Natural killer cell treated with Interleukin-12 subunit alpha and Interleukin-12 subunit beta and Interleukin-15 and Interleukin-18, amount 100 ng/mL, for 72 hours (primary cell): ENCODE measurements around the gene ARID4A. TPM values are rescaled to one million over a fixed set of nuclear protein-coding genes. Genes with fewer than 3 reads are reported as not detected.
"Not testable (repeated sequence)": the region's sequence is repeated elsewhere in the genome, so short reads cannot be mapped to it uniquely, and the experiment has no call there.

ENCODE experiments used
- ATAC-seq, 2 donors: fragments of 150-1000 bp; cut with Tn5 transposase in 1 of 2; sonication (Bioruptor Pico), chemical (Tn5 transposase) in 1 of 2; 2 replicates each; pipeline ENCODE4 v1.10.0; 2021
- DNase-seq: peaks from one replicate; pipeline ENCODE4 v3.0.0; 2022; ENCODE audit warnings: low spot score
- H3K27ac Mint-ChIP-seq, 2 donors: 1 replicate in 1 of 2; 2 replicates in 1 of 2; pipeline ENCODE4 v1.8.0; 2022; ENCODE audit warnings: mixed read lengths in 2 of 2, mild to moderate bottlenecking in 1 of 2, moderate library complexity in 1 of 2
- H3K27me3 Mint-ChIP-seq, 2 donors: 1 replicate in 1 of 2; 2 replicates in 1 of 2; pipeline ENCODE4 v1.8.0; 2022; ENCODE audit warnings: mixed read lengths in 2 of 2
- H3K36me3 Mint-ChIP-seq: one replicate; pipeline ENCODE4 v1.8.0; 2022; ENCODE audit warnings: mixed read lengths
- H3K4me1 Mint-ChIP-seq, 2 donors: 1 replicate in 1 of 2; 2 replicates in 1 of 2; pipeline ENCODE4 v1.8.0; 2022; ENCODE audit warnings: low read depth in 2 of 2, mixed read lengths in 2 of 2, mild to moderate bottlenecking in 1 of 2
- H3K4me3 Mint-ChIP-seq: one replicate; pipeline ENCODE4 v1.8.0; 2022; ENCODE audit warnings: mixed read lengths
- H3K9me3 Mint-ChIP-seq: 2 replicates; pipeline ENCODE4 v1.8.0; 2022; ENCODE audit warnings: mixed read lengths
- total RNA-seq, 2 donors: library from RNA; stranded (reverse); gene quantifications; one replicate each; pipeline ENCODE4 v1.2.3, GENCODE V29; 2022

The ARID4A gene, protein sequence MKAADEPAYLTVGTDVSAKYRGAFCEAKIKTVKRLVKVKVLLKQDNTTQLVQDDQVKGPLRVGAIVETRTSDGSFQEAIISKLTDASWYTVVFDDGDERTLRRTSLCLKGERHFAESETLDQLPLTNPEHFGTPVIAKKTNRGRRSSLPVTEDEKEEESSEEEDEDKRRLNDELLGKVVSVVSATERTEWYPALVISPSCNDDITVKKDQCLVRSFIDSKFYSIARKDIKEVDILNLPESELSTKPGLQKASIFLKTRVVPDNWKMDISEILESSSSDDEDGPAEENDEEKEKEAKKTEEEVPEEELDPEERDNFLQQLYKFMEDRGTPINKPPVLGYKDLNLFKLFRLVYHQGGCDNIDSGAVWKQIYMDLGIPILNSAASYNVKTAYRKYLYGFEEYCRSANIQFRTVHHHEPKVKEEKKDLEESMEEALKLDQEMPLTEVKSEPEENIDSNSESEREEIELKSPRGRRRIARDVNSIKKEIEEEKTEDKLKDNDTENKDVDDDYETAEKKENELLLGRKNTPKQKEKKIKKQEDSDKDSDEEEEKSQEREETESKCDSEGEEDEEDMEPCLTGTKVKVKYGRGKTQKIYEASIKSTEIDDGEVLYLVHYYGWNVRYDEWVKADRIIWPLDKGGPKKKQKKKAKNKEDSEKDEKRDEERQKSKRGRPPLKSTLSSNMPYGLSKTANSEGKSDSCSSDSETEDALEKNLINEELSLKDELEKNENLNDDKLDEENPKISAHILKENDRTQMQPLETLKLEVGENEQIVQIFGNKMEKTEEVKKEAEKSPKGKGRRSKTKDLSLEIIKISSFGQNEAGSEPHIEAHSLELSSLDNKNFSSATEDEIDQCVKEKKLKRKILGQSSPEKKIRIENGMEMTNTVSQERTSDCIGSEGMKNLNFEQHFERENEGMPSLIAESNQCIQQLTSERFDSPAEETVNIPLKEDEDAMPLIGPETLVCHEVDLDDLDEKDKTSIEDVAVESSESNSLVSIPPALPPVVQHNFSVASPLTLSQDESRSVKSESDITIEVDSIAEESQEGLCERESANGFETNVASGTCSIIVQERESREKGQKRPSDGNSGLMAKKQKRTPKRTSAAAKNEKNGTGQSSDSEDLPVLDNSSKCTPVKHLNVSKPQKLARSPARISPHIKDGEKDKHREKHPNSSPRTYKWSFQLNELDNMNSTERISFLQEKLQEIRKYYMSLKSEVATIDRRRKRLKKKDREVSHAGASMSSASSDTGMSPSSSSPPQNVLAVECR
- total RNA-seq: 10 to 100 TPM; 33.0 to 35.6 TPM

DNA sequence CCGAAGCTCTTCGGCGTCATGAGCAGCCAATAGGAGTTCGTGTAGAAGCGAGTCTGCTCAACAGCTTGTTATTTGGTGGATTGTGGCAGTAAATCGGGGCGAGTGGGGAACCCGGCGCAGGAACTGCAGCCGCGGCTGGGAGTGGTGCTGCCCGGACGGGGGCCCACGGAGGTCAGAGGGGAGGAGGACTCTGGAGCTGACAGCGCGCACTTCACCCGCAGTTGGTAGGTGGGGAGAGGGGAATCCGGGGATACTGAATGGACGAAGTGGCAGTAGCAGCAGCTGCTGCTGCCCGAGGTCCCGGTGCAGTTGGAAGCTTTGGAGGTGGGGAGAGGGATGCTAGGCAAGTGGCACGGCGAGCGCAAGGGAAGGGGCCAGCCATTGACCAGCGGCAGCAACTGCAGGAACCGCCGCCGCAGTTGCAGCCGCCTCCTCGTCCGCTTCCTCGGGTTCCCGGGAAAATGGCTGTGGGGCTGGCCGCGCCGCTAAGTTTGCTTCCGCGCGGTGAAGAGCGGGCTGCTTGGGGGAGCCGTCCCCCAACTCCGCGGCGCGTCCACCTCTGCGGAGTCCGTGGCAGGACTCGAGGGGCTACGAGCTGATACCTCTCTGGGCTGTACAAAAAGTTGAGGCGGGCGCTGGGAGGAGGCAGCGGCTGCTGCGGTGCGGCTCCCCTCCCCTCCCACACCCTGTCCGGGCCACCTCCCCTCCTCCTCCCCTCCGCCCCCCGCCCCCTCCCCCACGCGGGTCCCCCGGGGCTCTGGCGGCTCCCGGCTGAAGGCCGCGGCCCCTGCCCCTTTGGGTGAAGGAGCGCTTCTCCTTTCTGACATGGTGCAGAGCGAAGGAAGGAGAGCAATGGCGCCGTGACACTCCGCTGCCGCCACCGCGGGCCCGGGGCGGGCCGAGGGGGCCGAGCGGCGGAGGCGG, at the start of gene ARID4A:
Gene ARID4A (plus strand): TSS at position 79 of the 924 bp plus-strand sequence. CDS start 1,300 bp downstream, outside the sequence.
- DNase-seq: peak; percentile 91
- Mint-ChIP-seq H3K27ac (peak within 1 kb of the TSS; percentile 86 to 99), H3K36me3 (peaks cover 10% of the 10 kb centered on the region), H3K9me3 (no peaks in the 10 kb centered on the region), H3K4me3 (no peak within 1 kb of the TSS), H3K4me1 (peaks cover 17 to 33% of the 10 kb centered on the region in 2 donors), H3K27me3 (no peaks in the 10 kb centered on the region)
- peak in 1 of 2 donors; percentile 34 for ATAC-seq

DNA sequence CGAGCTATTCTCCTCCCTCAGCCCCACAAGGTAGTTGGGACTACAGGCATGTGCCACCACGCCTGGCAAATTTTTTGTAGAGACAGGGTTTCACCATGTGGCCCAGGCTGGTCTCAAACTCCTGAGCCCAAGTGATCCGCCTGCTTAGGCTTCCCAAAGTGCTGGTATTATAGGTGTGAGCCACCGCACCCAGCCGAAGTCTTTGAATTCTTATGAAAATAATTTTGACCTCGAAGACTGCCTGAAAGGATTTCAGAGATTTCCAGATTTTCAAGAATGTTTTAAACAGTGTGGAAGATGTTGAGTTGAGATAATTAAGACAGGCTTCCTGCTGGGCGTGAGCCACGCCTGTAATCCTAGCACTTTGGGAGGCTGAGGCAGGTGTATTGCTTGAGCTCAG, 48.7 kb upstream of the ARID4A start:
- peaks cover 32 to 42% of the 10 kb centered on the region in 2 donors for H3K4me1 Mint-ChIP-seq
- peaks cover 25% of the 10 kb centered on the region for H3K36me3 Mint-ChIP-seq
- ATAC-seq: no peak
- no peak overlapping the region for H3K27ac Mint-ChIP-seq
- H3K4me3 Mint-ChIP-seq: no peak overlapping the region
- H3K9me3 Mint-ChIP-seq: no peaks in the 10 kb centered on the region
- DNase-seq: no peak
- no peaks in the 10 kb centered on the region for H3K27me3 Mint-ChIP-seq

DNA sequence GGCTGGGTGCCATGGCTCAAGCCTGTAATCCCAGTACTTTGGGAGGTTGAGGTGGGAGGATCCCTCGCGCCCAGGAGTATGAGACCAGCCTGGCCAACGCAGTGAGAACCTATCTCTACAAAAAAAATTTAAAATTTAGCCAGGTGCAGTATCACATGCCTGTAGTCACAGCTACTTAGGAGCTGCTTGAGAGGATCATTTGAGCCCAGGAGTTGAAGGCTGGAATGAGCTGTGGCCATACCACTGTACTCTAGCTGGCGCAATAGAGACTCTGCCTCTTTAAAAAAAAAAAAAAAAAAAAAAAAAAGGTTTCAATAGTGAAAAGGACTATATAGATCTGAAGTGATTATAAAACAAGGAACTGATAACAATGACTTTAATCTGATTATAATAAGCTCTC, 40.2 kb upstream of the ARID4A start:
- no peak overlapping the region for H3K4me3 Mint-ChIP-seq
- no peak overlapping the region for H3K27ac Mint-ChIP-seq
- peaks cover 10 to 13% of the 10 kb centered on the region in 2 donors for H3K4me1 Mint-ChIP-seq
- DNase-seq: no peak
- H3K36me3 Mint-ChIP-seq: peaks cover 14% of the 10 kb centered on the region
- ATAC-seq: no peak
- H3K27me3 Mint-ChIP-seq: no peaks in the 10 kb centered on the region
- H3K9me3 Mint-ChIP-seq: no peaks in the 10 kb centered on the region

DNA sequence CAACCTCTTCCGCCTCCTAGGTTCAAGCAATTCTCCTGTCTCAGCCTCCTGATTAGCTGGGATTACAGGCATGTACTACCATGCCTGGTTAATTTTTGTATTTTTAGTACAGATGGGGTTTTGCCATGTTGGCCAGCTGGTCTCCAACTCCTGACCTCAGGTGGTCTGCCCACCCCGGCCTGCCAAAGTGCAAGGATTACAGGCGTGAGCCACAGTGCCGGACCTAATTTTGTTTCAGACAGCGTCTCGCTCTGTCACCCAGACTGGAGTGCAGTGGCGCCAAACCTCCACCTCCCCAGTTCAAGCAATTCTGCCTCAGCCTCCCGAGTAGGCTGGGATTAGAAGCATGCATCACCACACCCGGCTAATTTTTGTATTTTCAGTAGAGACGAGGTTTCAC, 36.4 kb upstream of the ARID4A start:
- Mint-ChIP-seq H3K4me1 (peaks cover 8 to 17% of the 10 kb centered on the region in 2 donors), H3K36me3 (peaks cover 34% of the 10 kb centered on the region)
- not testable (repeated sequence) for H3K9me3 Mint-ChIP-seq, ATAC-seq, H3K27me3 Mint-ChIP-seq, DNase-seq, H3K27ac Mint-ChIP-seq, H3K4me3 Mint-ChIP-seq

DNA sequence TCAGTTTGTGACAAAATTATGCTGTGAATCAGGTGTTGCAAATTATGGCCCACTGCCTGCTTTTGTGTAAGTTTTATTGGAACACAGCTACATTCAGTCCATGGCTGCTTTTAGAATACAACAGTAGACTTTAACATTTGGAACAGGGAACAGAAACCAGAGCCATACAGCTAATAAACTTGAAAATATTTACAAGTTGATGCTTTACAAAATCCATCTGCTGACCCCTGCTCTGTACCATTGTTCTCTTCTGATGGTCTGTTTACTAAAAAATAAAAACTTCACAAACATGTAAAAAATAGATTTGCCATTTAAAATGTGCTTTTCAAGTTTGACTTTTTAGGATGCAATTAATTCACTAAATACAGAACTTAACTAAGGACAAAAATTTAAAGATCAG, 33.0 kb upstream of the ARID4A start:
- Mint-ChIP-seq H3K9me3 (no peaks in the 10 kb centered on the region), H3K27me3 (no peaks in the 10 kb centered on the region), H3K4me1 (peaks cover 3 to 7% of the 10 kb centered on the region in 2 donors), H3K27ac (peak overlapping the region in 1 of 2 donors; percentile 60), H3K4me3 (no peak overlapping the region), H3K36me3 (peaks cover 27% of the 10 kb centered on the region)
- DNase-seq: no peak
- ATAC-seq: no peak

DNA sequence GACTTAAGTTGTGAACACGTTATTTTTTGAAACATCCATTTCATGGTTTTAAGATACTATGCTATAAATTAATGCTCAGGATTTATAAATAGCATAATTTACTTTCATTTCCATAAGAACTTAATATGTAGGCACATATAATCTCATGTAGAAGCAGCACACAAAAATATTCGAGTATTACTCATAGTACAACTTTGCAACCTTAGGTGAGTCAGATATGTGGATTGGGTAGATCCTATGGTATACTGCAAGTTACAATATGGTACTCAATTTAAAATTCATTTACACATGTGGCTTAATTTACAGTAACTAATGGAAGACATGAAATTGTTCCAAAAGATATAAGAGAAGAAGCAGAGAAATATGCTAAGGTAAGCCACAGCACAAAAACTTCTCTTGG, 27.7 kb upstream of the ARID4A start:
- Mint-ChIP-seq H3K27me3 (no peaks in the 10 kb centered on the region), H3K27ac (no peak overlapping the region), H3K4me1 (peaks cover 16 to 19% of the 10 kb centered on the region in 2 donors), H3K36me3 (peaks cover 24% of the 10 kb centered on the region), H3K4me3 (no peak overlapping the region), H3K9me3 (no peaks in the 10 kb centered on the region)
- DNase-seq (no peak), ATAC-seq (no peak)

DNA sequence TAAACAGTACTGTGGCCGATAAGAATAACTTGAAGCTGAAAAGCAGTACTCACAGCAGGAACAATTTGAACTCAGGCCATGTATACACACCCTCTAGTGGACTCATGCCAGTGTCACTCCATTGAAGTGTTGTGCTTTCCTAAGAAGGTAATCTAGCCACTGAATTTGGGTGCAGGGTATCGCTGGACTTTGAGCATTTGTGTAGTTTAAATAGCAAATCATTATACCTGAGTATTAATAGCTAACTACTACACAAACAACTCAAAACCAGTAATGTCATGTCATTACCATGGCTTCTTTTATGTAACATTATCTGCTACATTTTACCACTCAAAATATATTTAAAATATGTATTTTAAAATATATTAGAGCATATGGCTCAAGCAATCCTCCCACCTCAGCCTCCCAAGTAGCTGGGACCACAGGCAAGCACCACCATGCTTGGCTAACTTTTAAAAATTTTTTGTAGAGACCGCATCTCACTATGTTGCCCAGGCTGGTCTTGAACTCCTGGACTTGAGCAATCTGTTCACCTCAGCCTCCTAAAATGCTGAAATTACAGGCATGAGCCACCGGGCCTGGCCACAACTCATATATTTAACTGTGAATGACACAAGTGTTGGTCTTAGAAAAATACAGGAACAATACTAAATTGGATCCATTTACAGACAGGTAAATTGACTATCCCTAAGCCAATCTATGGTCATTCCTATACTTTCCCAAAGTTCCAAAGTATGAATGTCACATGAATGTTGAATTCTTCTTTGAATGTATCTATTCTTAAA, 25.6 kb upstream of the ARID4A start:
- H3K27me3 Mint-ChIP-seq: no peaks in the 10 kb centered on the region
- H3K9me3 Mint-ChIP-seq: no peaks in the 10 kb centered on the region
- H3K4me3 Mint-ChIP-seq: no peak overlapping the region
- H3K27ac Mint-ChIP-seq: no peak overlapping the region
- H3K36me3 Mint-ChIP-seq: peaks cover 10% of the 10 kb centered on the region
- ATAC-seq (no peak), DNase-seq (no peak)
- H3K4me1 Mint-ChIP-seq: peaks cover 25 to 28% of the 10 kb centered on the region in 2 donors

DNA sequence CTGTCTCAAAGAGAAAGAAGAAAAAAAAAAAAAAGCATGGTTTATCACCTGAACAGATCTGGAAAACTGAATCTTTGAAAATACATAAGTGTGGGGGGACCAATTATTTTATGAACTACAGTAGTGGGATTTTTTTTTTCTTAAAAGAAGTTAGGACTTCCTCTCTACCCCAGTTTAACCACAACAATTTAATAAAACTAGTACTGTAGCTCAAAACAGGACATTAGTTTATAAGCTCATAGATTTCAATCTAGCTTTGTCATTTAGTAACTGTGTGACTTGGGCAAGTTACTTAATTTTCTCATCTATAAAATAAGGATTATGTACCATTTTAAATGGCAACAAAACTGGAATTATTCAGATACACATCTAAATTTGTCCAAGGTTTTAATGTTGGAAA, 23.5 kb upstream of the ARID4A start:
- DNase-seq: no peak
- Mint-ChIP-seq H3K4me1 (peaks cover 30 to 33% of the 10 kb centered on the region in 2 donors), H3K4me3 (peak overlapping the region; percentile 26), H3K27me3 (no peaks in the 10 kb centered on the region), H3K27ac (peak overlapping the region; percentile 74 to 92), H3K36me3 (peaks cover 13% of the 10 kb centered on the region), H3K9me3 (no peaks in the 10 kb centered on the region)
- no peak for ATAC-seq

DNA sequence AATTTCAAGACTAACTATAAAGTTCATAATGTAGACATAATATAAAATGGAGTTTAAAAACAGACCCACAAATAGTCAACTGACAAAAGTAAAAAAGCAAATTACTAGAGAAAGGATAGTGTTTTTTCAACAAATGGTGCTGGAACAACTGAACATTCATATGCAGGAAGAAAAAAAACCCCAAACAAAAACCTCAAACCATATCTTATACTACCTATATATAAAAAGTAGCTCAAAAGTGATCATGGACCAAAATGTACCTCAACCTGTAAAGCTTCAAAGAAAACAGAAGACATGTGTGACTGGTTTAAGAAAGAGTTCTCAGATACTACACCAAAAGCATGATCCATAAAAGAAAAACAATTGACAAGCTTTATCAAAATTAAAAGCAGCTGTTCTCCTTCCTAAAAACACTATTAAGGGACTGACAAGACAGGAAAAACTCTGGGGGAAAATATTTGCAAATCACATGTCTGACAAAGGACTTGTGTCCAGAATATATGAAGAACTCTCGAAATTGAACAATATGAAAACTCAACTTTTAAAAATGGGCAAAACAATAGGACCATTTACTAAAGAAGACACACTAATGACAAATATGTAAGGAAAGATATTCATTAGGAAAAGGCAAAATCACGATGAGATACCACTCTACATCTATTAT, 22.7 kb upstream of the ARID4A start:
- H3K4me1 Mint-ChIP-seq: peaks cover 35 to 39% of the 10 kb centered on the region in 2 donors
- no peaks in the 10 kb centered on the region for H3K9me3 Mint-ChIP-seq
- no peak overlapping the region for H3K4me3 Mint-ChIP-seq
- no peaks in the 10 kb centered on the region for H3K27me3 Mint-ChIP-seq
- ATAC-seq: no peak
- H3K36me3 Mint-ChIP-seq: peaks cover 13% of the 10 kb centered on the region
- peak overlapping the region; percentile 74 to 92 for H3K27ac Mint-ChIP-seq
- DNase-seq: no peak

DNA sequence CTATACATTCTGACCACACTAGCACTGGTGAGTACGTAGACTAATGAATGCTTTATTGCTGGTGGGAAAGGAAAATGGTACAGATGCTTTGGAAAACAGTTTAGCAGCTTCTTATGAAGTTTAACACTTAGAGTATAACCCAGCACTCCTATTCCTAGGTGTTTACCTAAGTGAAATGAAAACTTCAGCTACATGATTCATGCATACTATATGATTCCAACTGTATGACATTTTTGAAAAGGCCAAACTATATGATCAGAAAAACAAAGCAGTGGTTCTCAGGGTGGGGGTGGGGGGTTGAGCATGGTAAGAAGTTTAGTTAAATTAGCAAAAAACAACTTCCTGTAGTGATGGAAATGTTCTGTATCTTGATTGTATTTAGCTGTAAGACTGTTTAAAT, 22.1 kb upstream of the ARID4A start:
- DNase-seq (no peak), ATAC-seq (no peak)
- Mint-ChIP-seq H3K9me3 (no peaks in the 10 kb centered on the region), H3K27me3 (no peaks in the 10 kb centered on the region), H3K27ac (peak overlapping the region; percentile 74 to 92), H3K36me3 (peaks cover 15% of the 10 kb centered on the region), H3K4me1 (peaks cover 40 to 45% of the 10 kb centered on the region in 2 donors), H3K4me3 (no peak overlapping the region)

DNA sequence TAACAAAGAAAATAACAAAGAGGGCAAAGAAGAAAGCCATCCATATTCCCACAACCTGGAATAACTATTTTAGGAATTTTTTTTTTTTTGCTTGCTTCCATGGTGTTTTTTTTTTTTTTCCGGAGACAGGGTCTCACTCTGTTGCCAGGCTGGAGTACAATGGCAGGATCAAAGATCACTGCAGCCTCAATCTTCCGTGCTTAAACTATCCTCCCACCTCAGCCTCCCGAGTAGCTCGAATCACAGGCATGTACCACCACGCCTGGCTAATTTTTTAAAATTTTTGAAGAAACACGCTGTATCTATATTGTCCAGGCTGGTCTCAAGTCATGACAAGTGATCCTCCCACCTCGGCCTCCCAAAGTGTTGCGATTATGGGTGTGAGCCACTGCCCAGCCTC, 20.2 kb upstream of the ARID4A start:
- Mint-ChIP-seq H3K4me3 (no peak overlapping the region), H3K27ac (no peak overlapping the region), H3K4me1 (peaks cover 55 to 62% of the 10 kb centered on the region in 2 donors), H3K9me3 (no peaks in the 10 kb centered on the region), H3K27me3 (no peaks in the 10 kb centered on the region), H3K36me3 (peaks cover 16% of the 10 kb centered on the region)
- DNase-seq (no peak), ATAC-seq (no peak)
